CD14-positive monocyte (primary cell): Measurements from ENCODE around the gene MSI2. TPM values are rescaled to one million over a fixed set of nuclear protein-coding genes. Genes with fewer than 3 reads are reported as not detected.

Experiments
- DNase-seq, 3 donors: peaks; one replicate each; pipeline ENCODE4 v3.0.0-alpha.2; 2011 to 2022
- H2AFZ ChIP-seq: 2 replicates; pipeline ENCODE4 v1.6.0; 2012; ENCODE audit warnings: mild to moderate bottlenecking, low read depth, low read length, inconsistent platforms; ENCODE audit not compliant: insufficient read depth, poor library complexity, severe bottlenecking
- H3K27ac ChIP-seq, 2 donors: 1 replicate in 1 of 2; 2 replicates in 1 of 2; pipeline ENCODE4 v1.5.1; 2012 to 2013; ENCODE audit warnings: low read length in 2 of 2, control low read depth in 1 of 2, inconsistent platforms in 1 of 2, low read depth in 1 of 2, mild to moderate bottlenecking in 1 of 2
- H3K27me3 ChIP-seq, 2 donors: one replicate each; pipeline versions ENCODE4 v1.6.0 to v1.6.1; 2011 to 2013; ENCODE audit warnings: low read length in 2 of 2; ENCODE audit not compliant: control insufficient read depth in 2 of 2, insufficient read depth in 2 of 2
- H3K36me3 ChIP-seq, 2 donors: replicated peaks in 1 of 2; 1 replicate in 1 of 2; 2 replicates in 1 of 2; pipeline versions ENCODE4 v1.5.1 to v1.6.1; 2012 to 2013; ENCODE audit warnings: low read length in 2 of 2, control low read depth in 1 of 2, inconsistent platforms in 1 of 2, mild to moderate bottlenecking in 1 of 2; ENCODE audit not compliant: insufficient read depth in 2 of 2, control insufficient read depth in 1 of 2
- H3K4me1 ChIP-seq, 2 donors: 1 replicate in 1 of 2; 2 replicates in 1 of 2; pipeline versions ENCODE4 v1.5.1 to v1.6.1; 2012 to 2013; ENCODE audit warnings: low read length in 2 of 2, control low read depth in 1 of 2, inconsistent platforms in 1 of 2, mild to moderate bottlenecking in 1 of 2, moderate library complexity in 1 of 2; ENCODE audit not compliant: insufficient read depth in 2 of 2, control insufficient read depth in 1 of 2
- H3K4me2 ChIP-seq: replicated peaks from 2 replicates; pipeline ENCODE3; 2012; ENCODE audit warnings: low read length, moderate library complexity, mild to moderate bottlenecking; ENCODE audit not compliant: poor library complexity, severe bottlenecking; ENCODE audit errors: extremely low read depth
- H3K4me3 ChIP-seq, 3 experiments: fragments of 200-600 bp in 1 of 3; sonication (generic) in 1 of 3; replicated peaks in 1 of 3; 1 replicate in 2 of 3; 2 replicates in 1 of 3; pipeline ENCODE4 v1.5.1; 2011 to 2013; ENCODE audit warnings: low read length in 3 of 3, mild to moderate bottlenecking in 3 of 3, control low read depth in 2 of 3, low read depth in 2 of 3, inconsistent platforms in 1 of 3, moderate library complexity in 1 of 3
- H3K79me2 ChIP-seq: 2 replicates; pipeline ENCODE4 v1.6.0; 2012; ENCODE audit warnings: mild to moderate bottlenecking, control low read depth, inconsistent platforms, low read length, moderate library complexity; ENCODE audit not compliant: insufficient read depth
- H3K9ac ChIP-seq: 2 replicates; pipeline ENCODE4 v1.6.0; 2017; ENCODE audit warnings: low read length, mild to moderate bottlenecking; ENCODE audit not compliant: insufficient read depth, poor library complexity, severe bottlenecking
- H3K9me3 ChIP-seq, 2 donors: replicated peaks in 1 of 2; 1 replicate in 1 of 2; 2 replicates in 1 of 2; pipeline versions ENCODE4 v1.5.1 to v1.6.1; 2012 to 2013; ENCODE audit warnings: low read length in 2 of 2, control low read depth in 1 of 2; ENCODE audit not compliant: control insufficient read depth in 1 of 2, insufficient read depth in 1 of 2
- H4K20me1 ChIP-seq: 2 replicates; pipeline ENCODE4 v1.6.0; 2012; ENCODE audit warnings: mild to moderate bottlenecking, low read length, control low read depth, moderate library complexity; ENCODE audit not compliant: insufficient read depth
- H3K27ac Mint-ChIP-seq, 7 donors: one replicate each; pipeline ENCODE4 v1.8.0; 2020; ENCODE audit warnings: mild to moderate bottlenecking in 7 of 7, mixed read lengths in 7 of 7, moderate library complexity in 6 of 7, inconsistent platforms in 2 of 7
- H3K27me3 Mint-ChIP-seq, 3 donors: one replicate each; pipeline ENCODE4 v1.8.0; 2021 to 2022; ENCODE audit warnings: low read depth in 3 of 3, mild to moderate bottlenecking in 3 of 3, mixed read lengths in 3 of 3, moderate library complexity in 3 of 3, inconsistent platforms in 1 of 3
- H3K36me3 Mint-ChIP-seq, 2 donors: one replicate each; pipeline ENCODE4 v1.8.0; 2020; ENCODE audit warnings: mixed read lengths in 2 of 2, inconsistent platforms in 1 of 2, mild to moderate bottlenecking in 1 of 2
- H3K4me1 Mint-ChIP-seq: one replicate; pipeline ENCODE4 v1.8.0; 2020; ENCODE audit warnings: mild to moderate bottlenecking, mixed read lengths
- H3K4me3 Mint-ChIP-seq, 2 donors: one replicate each; pipeline ENCODE4 v1.8.0; 2020; ENCODE audit warnings: mild to moderate bottlenecking in 2 of 2, mixed read lengths in 2 of 2, moderate library complexity in 1 of 2
- H3K9me3 Mint-ChIP-seq, 7 donors: one replicate each; pipeline ENCODE4 v1.8.0; 2020 to 2022; ENCODE audit warnings: mixed read lengths in 7 of 7, mild to moderate bottlenecking in 6 of 7, moderate library complexity in 6 of 7, inconsistent platforms in 2 of 7
- WGBS: methylation state at CpG from one replicate; pipeline ENCODE4 v1.1.5; 2013; ENCODE audit warnings: missing lambda C conversion rate; ENCODE audit not compliant: insufficient coverage; 5-methylcytosine and 5-hydroxymethylcytosine counted together
- intact Hi-C, 2 donors: fragments of 100-400 bp; cut with micrococcal nuclease; formaldehyde crosslinking; loops; one replicate each; pipeline versions ENCODE4 v1.15.0 to v1.15.1; 2023
- polyA plus RNA-seq, 3 donors: library from polyadenylated mRNA; depleted of rRNA in 1 of 3; unstranded in 2 of 3; stranded (reverse) in 1 of 3; fragments of 300-500 nt in 2 of 3; fragments of >200 nt in 1 of 3; fragmentation: Illumina TruSeq in 2 of 3; gene quantifications; 1 replicate in 2 of 3; 2 replicates in 1 of 3; pipeline ENCODE4 v1.2.3, GENCODE V29; 2012 to 2021
- TF ChIP-seq, protein P1 (sequence below): fragments of 200-600 bp; IDR thresholded peaks from one replicate; pipeline ENCODE4 v1.8.0; 2022; ENCODE audit warnings: antibody characterized with exemption, mild to moderate bottlenecking

MSI2 gene
- polyA plus RNA-seq, 3 donors: 0.20 to 6.6 (median 0.37) TPM

DNA sequence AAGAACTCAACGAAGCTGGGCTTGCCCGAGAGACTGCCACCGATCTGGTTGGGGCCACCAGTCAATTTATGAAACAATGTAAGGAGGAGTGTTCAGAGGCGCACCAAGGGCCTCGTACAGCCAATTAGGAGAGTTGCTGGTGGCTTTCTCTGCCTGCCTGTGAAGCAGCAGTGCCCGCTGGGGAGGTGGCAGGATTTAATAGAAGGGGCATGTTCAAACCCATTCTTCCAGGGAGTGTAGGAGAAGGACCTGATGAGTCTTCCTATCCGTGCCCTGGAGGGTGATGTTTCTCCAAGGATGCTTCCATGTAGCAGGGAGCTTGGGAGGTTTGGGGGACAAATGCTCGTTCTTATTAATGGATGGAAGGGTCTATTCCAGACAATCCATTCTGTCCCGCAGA, 310.4 kb downstream of the MSI2 start:
- H3K9me3 Mint-ChIP-seq: no peaks in the 10 kb centered on the region
- no peaks in the 10 kb centered on the region for H3K27me3 ChIP-seq
- H2AFZ ChIP-seq: no peak overlapping the region
- no peak overlapping the region for H3K27ac ChIP-seq
- no peaks in the 10 kb centered on the region for H3K9me3 ChIP-seq
- intact Hi-C loops: no loop called here
- no peak overlapping the region for H3K9ac ChIP-seq
- no peak overlapping the region for H3K4me3 ChIP-seq
- TF ChIP-seq, protein P1, sequence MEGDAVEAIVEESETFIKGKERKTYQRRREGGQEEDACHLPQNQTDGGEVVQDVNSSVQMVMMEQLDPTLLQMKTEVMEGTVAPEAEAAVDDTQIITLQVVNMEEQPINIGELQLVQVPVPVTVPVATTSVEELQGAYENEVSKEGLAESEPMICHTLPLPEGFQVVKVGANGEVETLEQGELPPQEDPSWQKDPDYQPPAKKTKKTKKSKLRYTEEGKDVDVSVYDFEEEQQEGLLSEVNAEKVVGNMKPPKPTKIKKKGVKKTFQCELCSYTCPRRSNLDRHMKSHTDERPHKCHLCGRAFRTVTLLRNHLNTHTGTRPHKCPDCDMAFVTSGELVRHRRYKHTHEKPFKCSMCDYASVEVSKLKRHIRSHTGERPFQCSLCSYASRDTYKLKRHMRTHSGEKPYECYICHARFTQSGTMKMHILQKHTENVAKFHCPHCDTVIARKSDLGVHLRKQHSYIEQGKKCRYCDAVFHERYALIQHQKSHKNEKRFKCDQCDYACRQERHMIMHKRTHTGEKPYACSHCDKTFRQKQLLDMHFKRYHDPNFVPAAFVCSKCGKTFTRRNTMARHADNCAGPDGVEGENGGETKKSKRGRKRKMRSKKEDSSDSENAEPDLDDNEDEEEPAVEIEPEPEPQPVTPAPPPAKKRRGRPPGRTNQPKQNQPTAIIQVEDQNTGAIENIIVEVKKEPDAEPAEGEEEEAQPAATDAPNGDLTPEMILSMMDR: no peak
- H3K4me1 Mint-ChIP-seq: peaks cover 2% of the 10 kb centered on the region
- no peak overlapping the region for H3K27ac Mint-ChIP-seq
- H3K4me2 ChIP-seq: no peak overlapping the region
- peaks cover 0 to 4% (median 0%) of the 10 kb centered on the region in 3 donors for H3K27me3 Mint-ChIP-seq
- H3K79me2 ChIP-seq: no peaks in the 10 kb centered on the region
- no peaks in the 10 kb centered on the region for H4K20me1 ChIP-seq
- peaks cover 0 to 6% of the 10 kb centered on the region in 2 donors for H3K36me3 Mint-ChIP-seq
- 100% methylated on average over 9 of the region's 9 CpGs for WGBS
- H3K4me3 Mint-ChIP-seq: no peak overlapping the region
- no peaks in the 10 kb centered on the region for H3K4me1 ChIP-seq
- H3K36me3 ChIP-seq: no peaks in the 10 kb centered on the region
- no peak for DNase-seq

DNA sequence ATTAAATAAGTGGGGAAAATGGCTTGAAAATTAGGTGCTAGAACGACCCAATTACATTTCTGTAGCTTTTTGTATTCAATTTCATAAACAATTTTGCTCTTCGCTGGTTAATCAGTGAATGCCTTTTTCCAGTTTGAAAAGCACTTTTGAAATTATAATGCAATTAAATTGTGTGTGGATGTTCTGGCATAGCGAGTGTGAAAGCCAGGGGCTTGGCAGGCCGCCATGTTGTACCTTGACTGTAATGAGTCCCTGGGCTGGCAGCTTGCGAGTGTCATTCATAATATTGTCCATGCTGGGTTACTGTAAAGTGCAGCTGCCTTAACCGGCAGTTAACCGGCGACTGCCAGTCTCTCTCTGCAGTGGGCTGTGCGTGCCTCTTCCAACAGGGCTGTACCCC, 310.9 kb downstream of the MSI2 start:
- H3K27me3 Mint-ChIP-seq: peaks cover 0 to 4% (median 0%) of the 10 kb centered on the region in 3 donors
- TF ChIP-seq, protein P1: no peak
- Histone ChIP-seq H3K27me3 (no peaks in the 10 kb centered on the region), H3K36me3 (no peaks in the 10 kb centered on the region), H3K27ac (no peak overlapping the region), H2AFZ (no peak overlapping the region), H3K9me3 (no peaks in the 10 kb centered on the region), H3K4me3 (no peak overlapping the region), H3K79me2 (no peaks in the 10 kb centered on the region), H4K20me1 (no peaks in the 10 kb centered on the region), H3K4me1 (no peaks in the 10 kb centered on the region), H3K4me2 (no peak overlapping the region), H3K9ac (no peak overlapping the region)
- WGBS: 98% methylated on average over 7 of the region's 9 CpGs
- no peak overlapping the region for H3K4me3 Mint-ChIP-seq
- no peaks in the 10 kb centered on the region for H3K4me1 Mint-ChIP-seq
- no peak overlapping the region for H3K27ac Mint-ChIP-seq
- no peak for DNase-seq
- H3K36me3 Mint-ChIP-seq: peaks cover 0 to 6% of the 10 kb centered on the region in 2 donors
- intact Hi-C loops: no loop called here
- H3K9me3 Mint-ChIP-seq: no peaks in the 10 kb centered on the region
